Inferior parietal cortex (tissue), 1 donor: Measurements from ENCODE around the gene CCP110.

Experiments used
- DNase-seq: peaks from one replicate; pipeline ENCODE4 v3.0.0-alpha.2; 2016; ENCODE audit errors: extremely low spot score

The CCP110 gene

GRCh38 chr16:19523559-19524355, at the start of gene CCP110:
Gene CCP110, plus strand, starts transcription at chr16:19523942. Its CDS starts 3,940 bp downstream, at chr16:19527882.
- DNase-seq = peak; percentile 98

GRCh38 chr16:19474617-19475016, 49.1 kb upstream of the CCP110 start:
- DNase-seq = no peak

GRCh38 chr16:19478505-19478904, 45.2 kb upstream of the CCP110 start:
- no peak for DNase-seq

- no peak for DNase-seq
These were observed 44.4 kb upstream of the CCP110 start for GRCh38 chr16:19479302-19479721.

GRCh38 chr16:19481296-19481695, 42.4 kb upstream of the CCP110 start:
- no peak for DNase-seq

GRCh38 chr16:19481769-19482168, 42.0 kb upstream of the CCP110 start:
- DNase-seq = no peak

GRCh38 chr16:19482291-19482690, 41.5 kb upstream of the CCP110 start:
- no peak for DNase-seq

- DNase-seq = no peak
These were observed 39.6 kb upstream of the CCP110 start for GRCh38 chr16:19484096-19484495.

- DNase-seq = no peak
These were observed 38.1 kb upstream of the CCP110 start for GRCh38 chr16:19485611-19486010.

GRCh38 chr16:19486051-19486450, 37.7 kb upstream of the CCP110 start:
- DNase-seq = no peak

- DNase-seq = no peak
These were observed 36.9 kb upstream of the CCP110 start for GRCh38 chr16:19486750-19487325.

GRCh38 chr16:19488213-19488640, 35.5 kb upstream of the CCP110 start:
- no peak for DNase-seq

GRCh38 chr16:19490619-19491018, 33.1 kb upstream of the CCP110 start:
- DNase-seq = no peak

GRCh38 chr16:19497176-19497575, 26.6 kb upstream of the CCP110 start:
- no peak for DNase-seq

GRCh38 chr16:19499006-19499405, 24.7 kb upstream of the CCP110 start:
- DNase-seq = no peak

- DNase-seq = no peak
These were observed 24.3 kb upstream of the CCP110 start for GRCh38 chr16:19499481-19499880.

GRCh38 chr16:19502395-19503131, 21.2 kb upstream of the CCP110 start:
- DNase-seq = peak; percentile 87

GRCh38 chr16:19503461-19504075, 20.2 kb upstream of the CCP110 start:
- DNase-seq = no peak

GRCh38 chr16:19505600-19506303, 18.0 kb upstream of the CCP110 start:
- DNase-seq = no peak

GRCh38 chr16:19506965-19507364, 16.8 kb upstream of the CCP110 start:
- no peak for DNase-seq

- no peak for DNase-seq
These were observed 15.9 kb upstream of the CCP110 start for GRCh38 chr16:19507867-19508266.

GRCh38 chr16:19512297-19512696, 11.4 kb upstream of the CCP110 start:
- DNase-seq = no peak
